ENCODE data around the gene HLA-DPA1.
"Not testable (repeated sequence)": the region's sequence is repeated elsewhere in the genome, so short reads cannot be mapped to it uniquely, and the experiment has no call there.

The HLA-DPA1 gene

GRCh38 chr6:33103776-33104175, 30.3 kb upstream of the HLA-DPA1 start:
- Histone ChIP-seq H3K27ac (no peak overlapping the region), H3K36me3 (no peaks in the 10 kb centered on the region), H3K4me3 (no peak overlapping the region), H3K4me1 (no peaks in the 10 kb centered on the region), H3K9me3 (peaks cover 0 to 14% (median 0%) of the 10 kb centered on the region in 3 donors), H3K27me3 (peaks cover 0 to 25% of the 10 kb centered on the region in 2 donors)
- no peak for TF ChIP-seq CTCF (IDR thresholded peaks at IDR 0.05)
- intact Hi-C loops (cut with DNase I; ENCODE audit: low total_unique reads): no loop called here
- no peak for DNase-seq

- H3K27ac ChIP-seq; intact Hi-C loops (cut with DNase I; ENCODE audit: low total_unique reads); H3K4me3 ChIP-seq; H3K4me1 ChIP-seq; H3K36me3 ChIP-seq; DNase-seq: not testable (repeated sequence)
- Histone ChIP-seq H3K27me3 (peaks cover 0 to 20% of the 10 kb centered on the region in 2 donors), H3K9me3 (peaks cover 0 to 25% (median 0%) of the 10 kb centered on the region in 3 donors)
These were observed 27.8 kb upstream of the HLA-DPA1 start for GRCh38 chr6:33101121-33101737.

- no peak overlapping the region for H3K27ac ChIP-seq
- H3K4me3 ChIP-seq: no peak overlapping the region
- TF ChIP-seq CTCF (IDR thresholded peaks at IDR 0.05): no peak
- peaks cover 0 to 11% (median 0%) of the 10 kb centered on the region in 3 donors for H3K9me3 ChIP-seq
- no peaks in the 10 kb centered on the region for H3K36me3 ChIP-seq
- peaks cover 0 to 25% of the 10 kb centered on the region in 2 donors for H3K27me3 ChIP-seq
- no peaks in the 10 kb centered on the region for H3K4me1 ChIP-seq
- intact Hi-C loops (cut with DNase I; ENCODE audit: low total_unique reads): no loop called here
- no peak for DNase-seq
These were observed 22.2 kb upstream of the HLA-DPA1 start for GRCh38 chr6:33095681-33096080.

GRCh38 chr6:33093855-33094254, 20.4 kb upstream of the HLA-DPA1 start:
- H3K27ac ChIP-seq: no peak overlapping the region
- H3K4me3 ChIP-seq: no peak overlapping the region
- intact Hi-C loops (cut with DNase I; ENCODE audit: low total_unique reads): loop anchor here (5.0 kb wide), 1 partner anchor 77 kb away; no protein-coding TSS in a partner anchor
- no peaks in the 10 kb centered on the region for H3K4me1 ChIP-seq
- TF ChIP-seq CTCF (IDR thresholded peaks at IDR 0.05): no peak
- H3K27me3 ChIP-seq: peaks cover 0 to 25% of the 10 kb centered on the region in 2 donors
- no peaks in the 10 kb centered on the region for H3K36me3 ChIP-seq
- DNase-seq: no peak
- H3K9me3 ChIP-seq: peaks cover 0 to 11% (median 0%) of the 10 kb centered on the region in 3 donors

- Histone ChIP-seq H3K9me3 (peaks cover 0 to under 1% (median 0%) of the 10 kb centered on the region in 3 donors), H3K36me3 (peaks cover 0 to 6% (median 1%) of the 10 kb centered on the region in 3 donors), H3K27me3 (peaks cover 0 to 25% of the 10 kb centered on the region in 2 donors), H3K4me1 (no peaks in the 10 kb centered on the region), H3K4me3 (no peak overlapping the region), H3K27ac (no peak overlapping the region)
- intact Hi-C loops (cut with DNase I; ENCODE audit: low total_unique reads): loop anchor here (5.0 kb wide), 1 partner anchor 75 kb away; no protein-coding TSS in a partner anchor
- DNase-seq: no peak
- no peak for TF ChIP-seq CTCF (IDR thresholded peaks at IDR 0.05)
These were observed 18.9 kb upstream of the HLA-DPA1 start for GRCh38 chr6:33092385-33092784.

GRCh38 chr6:33091957-33092356, 18.5 kb upstream of the HLA-DPA1 start:
- DNase-seq: peak in 1 of 2 donors; percentile 38
- no peaks in the 10 kb centered on the region for H3K4me1 ChIP-seq
- H3K27me3 ChIP-seq: peaks cover 0 to 24% of the 10 kb centered on the region in 2 donors
- H3K36me3 ChIP-seq: peaks cover 0 to 9% (median 5%) of the 10 kb centered on the region in 3 donors
- no peaks in the 10 kb centered on the region for H3K9me3 ChIP-seq
- no peak overlapping the region for H3K27ac ChIP-seq
- intact Hi-C loops (cut with DNase I; ENCODE audit: low total_unique reads): loop anchor here (5.0 kb wide), 1 partner anchor 75 kb away; no protein-coding TSS in a partner anchor
- peak; percentile 29 to 33 for TF ChIP-seq CTCF (IDR thresholded peaks at IDR 0.05)
- H3K4me3 ChIP-seq: no peak overlapping the region

Data from tibial artery (tissue), 4 donors.